Fibroblast of lung (primary cell): ENCODE results near the gene GIT2. TPM values are rescaled to one million over a fixed set of nuclear protein-coding genes. Genes with fewer than 3 reads are reported as not detected.

Source experiments
- DNase-seq, 2 donors: peaks; one replicate each; pipeline versions ENCODE4 v3.0.0 to v3.0.0-alpha.2; 2010; ENCODE audit warnings: low read depth in 2 of 2
- H2AFZ ChIP-seq: 2 replicates; pipeline ENCODE4 v1.5.1; 2012; ENCODE audit warnings: low read length, control low read depth, inconsistent platforms
- H3K27ac ChIP-seq: 2 replicates; pipeline ENCODE4 v1.5.1; 2011; ENCODE audit warnings: low read length, control low read depth; ENCODE audit not compliant: insufficient read depth
- H3K27me3 ChIP-seq: 2 replicates; pipeline ENCODE4 v1.5.1; 2011; ENCODE audit warnings: mild to moderate bottlenecking, low read length; ENCODE audit not compliant: control insufficient read depth, insufficient read depth
- H3K36me3 ChIP-seq: 2 replicates; pipeline ENCODE4 v1.5.1; 2011; ENCODE audit warnings: low read length; ENCODE audit not compliant: control insufficient read depth, insufficient read depth
- H3K4me1 ChIP-seq: 2 replicates; pipeline ENCODE4 v1.5.1; 2011; ENCODE audit warnings: low read length; ENCODE audit not compliant: control insufficient read depth, insufficient read depth; ENCODE audit errors: extremely low read depth
- H3K4me2 ChIP-seq: 2 replicates; pipeline ENCODE4 v1.5.1; 2011; ENCODE audit warnings: low read length, control low read depth; ENCODE audit not compliant: insufficient read depth; ENCODE audit errors: extremely low read depth
- H3K4me3 ChIP-seq, 4 experiments: fragments of 200-600 bp in 1 of 4; sonication (generic) in 1 of 4; replicated peaks in 1 of 4; 2 replicates each; pipeline ENCODE4 v1.5.1; 2011 to 2016; ENCODE audit warnings: low read length in 4 of 4, low read depth in 3 of 4, mild to moderate bottlenecking in 3 of 4, control low read depth in 2 of 4, inconsistent platforms in 1 of 4, mixed read lengths in 1 of 4; ENCODE audit not compliant: insufficient read depth in 1 of 4; ENCODE audit errors: control extremely low read depth in 1 of 4
- H3K79me2 ChIP-seq: 2 replicates; pipeline ENCODE4 v1.5.1; 2012; ENCODE audit warnings: mild to moderate bottlenecking, low read length, inconsistent platforms; ENCODE audit not compliant: control insufficient read depth, insufficient read depth
- H3K9ac ChIP-seq: 2 replicates; pipeline ENCODE4 v1.5.1; 2011; ENCODE audit warnings: mild to moderate bottlenecking, low read length, control low read depth; ENCODE audit not compliant: insufficient read depth
- H3K9me3 ChIP-seq: 2 replicates; pipeline ENCODE4 v1.5.1; 2012; ENCODE audit warnings: low read depth, low read length; ENCODE audit not compliant: control insufficient read depth, insufficient read depth
- H4K20me1 ChIP-seq: 2 replicates; pipeline ENCODE4 v1.5.1; 2011; ENCODE audit warnings: low read length; ENCODE audit not compliant: control insufficient read depth, insufficient read depth; ENCODE audit errors: extremely low read depth
- EZH2 ChIP-seq: IDR thresholded peaks from 2 replicates; pipeline ENCODE4 v1.5.1; 2012; ENCODE audit warnings: low read length, control low read depth, mild to moderate bottlenecking; ENCODE audit errors: missing control alignments
- polyA plus RNA-seq, 2 donors: library from polyadenylated mRNA; depleted of rRNA in 1 of 2; stranded (reverse) in 1 of 2; unstranded in 1 of 2; fragments of >200 nt; gene quantifications; 2 replicates each; pipeline ENCODE4 v1.2.1, GENCODE V29; 2011 to 2012; ENCODE audit warnings: missing spikeins in 1 of 2
- total RNA-seq: library from RNA; depleted of rRNA; stranded (reverse); fragments of >200 nt; gene quantifications from 2 replicates; pipeline ENCODE4 v1.2.1, GENCODE V29; 2014
- TF ChIP-seq, protein P1 (sequence below), 2 donors: IDR thresholded peaks in 1 of 2; conservative IDR thresholded peaks in 1 of 2; 1 replicate in 1 of 2; 2 replicates in 1 of 2; pipeline ENCODE4 v1.5.1; 2011 to 2012; ENCODE audit warnings: low read length in 2 of 2, control low read depth in 1 of 2, inconsistent platforms in 1 of 2, low read depth in 1 of 2, mild to moderate bottlenecking in 1 of 2

Gene GIT2
- total and polyA plus RNA-seq, 2 donors (not counting 1 experiment from before 2014, with no cell fraction given) = 47.9 to 53.5 TPM

- no peaks in the 10 kb centered on the region for H3K9me3 ChIP-seq
- no peak for DNase-seq
- H3K36me3 ChIP-seq = peaks cover 32% of the 10 kb centered on the region
- no peak overlapping the region for H3K27ac ChIP-seq
- peaks cover 2% of the 10 kb centered on the region for H3K4me1 ChIP-seq
- H3K27me3 ChIP-seq = no peaks in the 10 kb centered on the region
- H2AFZ ChIP-seq = no peak overlapping the region
- no peak overlapping the region for H3K9ac ChIP-seq
- no peaks in the 10 kb centered on the region for H3K79me2 ChIP-seq
- TF ChIP-seq, protein P1, sequence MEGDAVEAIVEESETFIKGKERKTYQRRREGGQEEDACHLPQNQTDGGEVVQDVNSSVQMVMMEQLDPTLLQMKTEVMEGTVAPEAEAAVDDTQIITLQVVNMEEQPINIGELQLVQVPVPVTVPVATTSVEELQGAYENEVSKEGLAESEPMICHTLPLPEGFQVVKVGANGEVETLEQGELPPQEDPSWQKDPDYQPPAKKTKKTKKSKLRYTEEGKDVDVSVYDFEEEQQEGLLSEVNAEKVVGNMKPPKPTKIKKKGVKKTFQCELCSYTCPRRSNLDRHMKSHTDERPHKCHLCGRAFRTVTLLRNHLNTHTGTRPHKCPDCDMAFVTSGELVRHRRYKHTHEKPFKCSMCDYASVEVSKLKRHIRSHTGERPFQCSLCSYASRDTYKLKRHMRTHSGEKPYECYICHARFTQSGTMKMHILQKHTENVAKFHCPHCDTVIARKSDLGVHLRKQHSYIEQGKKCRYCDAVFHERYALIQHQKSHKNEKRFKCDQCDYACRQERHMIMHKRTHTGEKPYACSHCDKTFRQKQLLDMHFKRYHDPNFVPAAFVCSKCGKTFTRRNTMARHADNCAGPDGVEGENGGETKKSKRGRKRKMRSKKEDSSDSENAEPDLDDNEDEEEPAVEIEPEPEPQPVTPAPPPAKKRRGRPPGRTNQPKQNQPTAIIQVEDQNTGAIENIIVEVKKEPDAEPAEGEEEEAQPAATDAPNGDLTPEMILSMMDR (conservative IDR thresholded peaks at IDR 0.05 in 1 of 2, IDR thresholded peaks at IDR 0.05 in 1 of 2; ENCODE audit: low read depth in 1 of 2, low read length in 2 of 2) = no peak
- no peak for TF ChIP-seq EZH2
- no peak overlapping the region for H3K4me3 ChIP-seq
- no peak overlapping the region for H3K4me2 ChIP-seq
- no peaks in the 10 kb centered on the region for H4K20me1 ChIP-seq
These were observed 80.1 kb downstream of the GIT2 start for GRCh38 chr12:109916045-109916444.

- TF ChIP-seq EZH2 = no peak
- TF ChIP-seq, protein P1 (conservative IDR thresholded peaks at IDR 0.05 in 1 of 2, IDR thresholded peaks at IDR 0.05 in 1 of 2; ENCODE audit: low read depth in 1 of 2, low read length in 2 of 2) = no peak
- no peaks in the 10 kb centered on the region for H4K20me1 ChIP-seq
- no peaks in the 10 kb centered on the region for H3K9me3 ChIP-seq
- H3K27ac ChIP-seq = no peak overlapping the region
- H3K36me3 ChIP-seq = peaks cover 35% of the 10 kb centered on the region
- H3K4me2 ChIP-seq = no peak overlapping the region
- no peaks in the 10 kb centered on the region for H3K79me2 ChIP-seq
- no peak overlapping the region for H2AFZ ChIP-seq
- H3K4me1 ChIP-seq = peaks cover 2% of the 10 kb centered on the region
- no peak overlapping the region for H3K4me3 ChIP-seq
- no peaks in the 10 kb centered on the region for H3K27me3 ChIP-seq
- DNase-seq = no peak
- no peak overlapping the region for H3K9ac ChIP-seq
These were observed 80.8 kb downstream of the GIT2 start for GRCh38 chr12:109915171-109916040.

DNA sequence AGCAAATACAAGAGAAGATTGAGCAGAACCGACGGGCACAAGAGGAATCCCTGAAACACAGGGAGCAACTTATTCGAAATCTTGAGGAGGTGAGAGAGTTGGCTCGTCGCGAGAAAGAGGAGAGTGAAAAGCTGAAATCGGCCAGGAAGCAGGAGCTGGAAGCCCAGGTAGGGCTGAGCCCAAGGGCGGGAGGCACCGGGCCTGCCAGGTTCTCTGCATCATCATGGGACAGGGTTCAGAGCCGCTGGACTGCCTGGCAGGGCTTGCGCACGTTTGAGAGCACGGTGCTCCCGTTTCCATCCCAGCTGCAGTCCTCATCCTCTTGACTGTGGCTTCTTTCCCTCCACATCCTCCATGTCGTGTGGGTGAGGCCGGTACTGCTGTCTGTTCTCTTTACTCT, 81.7 kb downstream of the GIT2 start:
- Histone ChIP-seq H3K9me3 (no peaks in the 10 kb centered on the region), H3K9ac (no peak overlapping the region), H3K27me3 (no peaks in the 10 kb centered on the region), H3K4me3 (no peak overlapping the region), H3K36me3 (peaks cover 36% of the 10 kb centered on the region), H3K4me2 (no peak overlapping the region), H2AFZ (no peak overlapping the region), H3K27ac (no peak overlapping the region), H3K79me2 (no peaks in the 10 kb centered on the region), H3K4me1 (peaks cover 1% of the 10 kb centered on the region), H4K20me1 (no peaks in the 10 kb centered on the region)
- TF ChIP-seq, protein P1 (conservative IDR thresholded peaks at IDR 0.05 in 1 of 2, IDR thresholded peaks at IDR 0.05 in 1 of 2; ENCODE audit: low read depth in 1 of 2, low read length in 2 of 2) = no peak
- no peak for TF ChIP-seq EZH2
- no peak for DNase-seq
